Activated CD8-positive, alpha-beta memory T cell treated with anti-CD3 and anti-CD28 coated beads, Interleukin-2, amount 10 ng/mL, durations not matched to agents 7 days and 5 days (primary cell): ENCODE data around the gene OR6S1. TPM values are rescaled to one million over a fixed set of nuclear protein-coding genes. Genes with fewer than 3 reads are reported as not detected.
A peak's percentile ranks its signal among the peaks of the same experiment; 100 is the strongest.

Experiments
- ATAC-seq: fragments of 150-1000 bp; cut with Tn5 transposase; one replicate; pipeline ENCODE4 v1.10.0; 2021; ENCODE audit warnings: moderate library complexity
- CTCF ChIA-PET: fragments of 350-600 bp; sonication (Branson Sonifier 250); formaldehyde crosslinking; loops from one replicate; lab custom pipeline; 2021; ENCODE audit warnings: antibody characterized with exemption; lab: Charles Lee
- DNase-seq: peaks from one replicate; pipeline ENCODE4 v3.0.0-alpha.2; 2020
- H3K27ac Mint-ChIP-seq: one replicate; pipeline ENCODE4 v1.8.0; 2021; ENCODE audit warnings: mild to moderate bottlenecking, mixed read lengths
- H3K27me3 Mint-ChIP-seq: one replicate; pipeline ENCODE4 v1.8.0; 2021; ENCODE audit warnings: mixed read lengths
- H3K36me3 Mint-ChIP-seq: one replicate; pipeline ENCODE4 v1.8.0; 2021; ENCODE audit warnings: mild to moderate bottlenecking, mixed read lengths
- H3K4me1 Mint-ChIP-seq: one replicate; pipeline ENCODE4 v1.8.0; 2021; ENCODE audit warnings: mixed read lengths
- H3K4me3 Mint-ChIP-seq: one replicate; pipeline ENCODE4 v1.8.0; 2021; ENCODE audit warnings: mild to moderate bottlenecking, moderate library complexity, mixed read lengths
- H3K9me3 Mint-ChIP-seq: one replicate; pipeline ENCODE4 v1.8.0; 2022; ENCODE audit warnings: low read depth, mixed read lengths
- total RNA-seq, 2 experiments: library from RNA; stranded (reverse); gene quantifications; one replicate each; pipeline ENCODE4 v1.2.3, GENCODE V29; 2021

The OR6S1 gene
- total RNA-seq, 2 experiments from 2014 or later = not detected

GRCh38 chr14:20632831-20633691 lies 8.4 kb downstream of the OR6S1 start:
- Mint-ChIP-seq H3K27me3 (peaks cover 79% of the 10 kb centered on the region), H3K4me1 (peaks cover 37% of the 10 kb centered on the region), H3K9me3 (no peaks in the 10 kb centered on the region), H3K36me3 (peaks cover 2% of the 10 kb centered on the region), H3K4me3 (peak overlapping the region; percentile 73), H3K27ac (peak overlapping the region; percentile 81)
- ATAC-seq = peak; percentile 84
- CTCF ChIA-PET = interaction anchor here (0.5 to 3.5 kb wide), 8 partner anchors 10 to 309 kb away, joined by 3 to 28 read pairs (median 9); no protein-coding TSS in a partner anchor
- peak; percentile 84 for DNase-seq

GRCh38 chr14:20632448-20632830 lies 9.1 kb downstream of the OR6S1 start:
- CTCF ChIA-PET = interaction anchor here (0.5 to 3.5 kb wide), 9 partner anchors 10 to 309 kb away, joined by 3 to 28 read pairs (median 7); no protein-coding TSS in a partner anchor
- Mint-ChIP-seq H3K4me3 (peak overlapping the region; percentile 73), H3K4me1 (peaks cover 43% of the 10 kb centered on the region), H3K36me3 (peaks cover 2% of the 10 kb centered on the region), H3K9me3 (no peaks in the 10 kb centered on the region), H3K27ac (peak overlapping the region; percentile 81), H3K27me3 (peaks cover 83% of the 10 kb centered on the region)
- peak; percentile 38 for ATAC-seq
- DNase-seq = peak; percentile 59

- peak overlapping the region; percentile 73 for H3K4me3 Mint-ChIP-seq
- CTCF ChIA-PET = interaction anchor here (0.5 to 3.5 kb wide), 10 partner anchors 9 to 308 kb away, joined by 3 to 28 read pairs (median 6); no protein-coding TSS in a partner anchor
- peaks cover 88% of the 10 kb centered on the region for H3K27me3 Mint-ChIP-seq
Measured at GRCh38 chr14:20631880-20632389, 9.6 kb downstream of the OR6S1 start.

GRCh38 chr14:20631023-20631879 lies 10.2 kb downstream of the OR6S1 start:
- no peaks in the 10 kb centered on the region for H3K9me3 Mint-ChIP-seq
- H3K27me3 Mint-ChIP-seq = peaks cover 88% of the 10 kb centered on the region
- peak; percentile 63 for DNase-seq
- H3K36me3 Mint-ChIP-seq = peaks cover 2% of the 10 kb centered on the region
- CTCF ChIA-PET = interaction anchor here (0.8 to 3.5 kb wide), 10 partner anchors 9 to 304 kb away, joined by 3 to 28 read pairs (median 6); no protein-coding TSS in a partner anchor
- peaks cover 53% of the 10 kb centered on the region for H3K4me1 Mint-ChIP-seq
- H3K27ac Mint-ChIP-seq = peak overlapping the region; percentile 65
- H3K4me3 Mint-ChIP-seq = peak overlapping the region; percentile 73
- no peak for ATAC-seq

More at GRCh38 chr14:20631880-20632389, 9.6 kb downstream of the OR6S1 start:
- DNase-seq (no peak), ATAC-seq (no peak)
- no peak overlapping the region for H3K27ac Mint-ChIP-seq
- H3K9me3 Mint-ChIP-seq = no peaks in the 10 kb centered on the region
- H3K4me1 Mint-ChIP-seq = peaks cover 48% of the 10 kb centered on the region
- H3K36me3 Mint-ChIP-seq = peaks cover 2% of the 10 kb centered on the region

GRCh38 chr14:20630340-20631022 lies 11.0 kb downstream of the OR6S1 start:
- Mint-ChIP-seq H3K27me3 (peaks cover 87% of the 10 kb centered on the region), H3K4me1 (peaks cover 59% of the 10 kb centered on the region), H3K36me3 (peaks cover 2% of the 10 kb centered on the region), H3K9me3 (no peaks in the 10 kb centered on the region), H3K27ac (peak overlapping the region; percentile 65), H3K4me3 (peak overlapping the region; percentile 70)
- peak; percentile 26 for ATAC-seq
- CTCF ChIA-PET = interaction anchor here (0.8 to 3.5 kb wide), 6 partner anchors 17 to 215 kb away, joined by 3 to 28 read pairs (median 14); no protein-coding TSS in a partner anchor
- DNase-seq = peak; percentile 53

- H3K4me1 Mint-ChIP-seq = peaks cover 70% of the 10 kb centered on the region
- peaks cover 78% of the 10 kb centered on the region for H3K27me3 Mint-ChIP-seq
- DNase-seq = no peak
- H3K27ac Mint-ChIP-seq = no peak overlapping the region
- H3K4me3 Mint-ChIP-seq = no peak overlapping the region
- no peak for ATAC-seq
- CTCF ChIA-PET = interaction anchor here (1.2 kb wide), 1 partner anchor 14 kb away, joined by 5 read pairs; no protein-coding TSS in a partner anchor
- H3K36me3 Mint-ChIP-seq = peaks cover 4% of the 10 kb centered on the region
- no peaks in the 10 kb centered on the region for H3K9me3 Mint-ChIP-seq
Measured at GRCh38 chr14:20628063-20628854, 13.2 kb downstream of the OR6S1 start.

GRCh38 chr14:20627346-20628027 lies 14.0 kb downstream of the OR6S1 start:
- CTCF ChIA-PET = interaction anchor here (1.2 to 2.0 kb wide), 2 partner anchors 12 to 14 kb away, joined by 5 to 7 read pairs; no protein-coding TSS in a partner anchor
- Mint-ChIP-seq H3K9me3 (no peaks in the 10 kb centered on the region), H3K27ac (no peak overlapping the region), H3K36me3 (peaks cover 2% of the 10 kb centered on the region), H3K4me1 (peaks cover 70% of the 10 kb centered on the region), H3K27me3 (peaks cover 75% of the 10 kb centered on the region), H3K4me3 (no peak overlapping the region)
- ATAC-seq (no peak), DNase-seq (no peak)

GRCh38 chr14:20626274-20626673 lies 15.2 kb downstream of the OR6S1 start:
- no peak overlapping the region for H3K27ac Mint-ChIP-seq
- H3K27me3 Mint-ChIP-seq = peaks cover 71% of the 10 kb centered on the region
- peaks cover 3% of the 10 kb centered on the region for H3K9me3 Mint-ChIP-seq
- CTCF ChIA-PET = interaction anchor here (0.7 to 2.0 kb wide), 3 partner anchors 11 to 65 kb away, joined by 4 to 7 read pairs (median 5); no protein-coding TSS in a partner anchor
- peak overlapping the region; percentile 64 for H3K4me3 Mint-ChIP-seq
- ATAC-seq = no peak
- H3K36me3 Mint-ChIP-seq = peaks cover 4% of the 10 kb centered on the region
- peaks cover 68% of the 10 kb centered on the region for H3K4me1 Mint-ChIP-seq
- no peak for DNase-seq

- H3K4me1 Mint-ChIP-seq = peaks cover 58% of the 10 kb centered on the region
- peak overlapping the region; percentile 67 for H3K27ac Mint-ChIP-seq
- CTCF ChIA-PET = interaction anchor here (0.7 to 2.7 kb wide), 3 partner anchors 12 to 480 kb away, joined by 3 to 16 read pairs (median 3); no protein-coding TSS in a partner anchor
- DNase-seq (peak; percentile 75), ATAC-seq (peak; percentile 65)
- H3K27me3 Mint-ChIP-seq = peaks cover 58% of the 10 kb centered on the region
- H3K9me3 Mint-ChIP-seq = peaks cover 3% of the 10 kb centered on the region
- peaks cover 4% of the 10 kb centered on the region for H3K36me3 Mint-ChIP-seq
- peak overlapping the region; percentile 64 for H3K4me3 Mint-ChIP-seq
Measured at GRCh38 chr14:20624495-20625070, 16.9 kb downstream of the OR6S1 start.

GRCh38 chr14:20623798-20624197 lies 17.7 kb downstream of the OR6S1 start:
- Mint-ChIP-seq H3K4me3 (peak overlapping the region; percentile 37), H3K9me3 (peaks cover 3% of the 10 kb centered on the region), H3K4me1 (peaks cover 58% of the 10 kb centered on the region), H3K27ac (peak overlapping the region; percentile 69), H3K27me3 (peaks cover 58% of the 10 kb centered on the region), H3K36me3 (peaks cover 4% of the 10 kb centered on the region)
- ATAC-seq = no peak
- CTCF ChIA-PET = interaction anchor here (0.7 to 2.7 kb wide), 5 partner anchors 11 to 481 kb away, joined by 3 to 16 read pairs (median 3); partner anchors contain the start of gene RNASE6
- DNase-seq = no peak
